NT2/D1 (cell line): Measurements from ENCODE around the gene CNDP1.

Source experiments
- SUZ12 ChIP-seq: IDR thresholded peaks from 2 replicates; pipeline ENCODE4 v1.6.1; 2011; ENCODE audit not compliant: insufficient read length, insufficient read depth; ENCODE audit errors: extremely low read depth
- YY1 ChIP-seq: IDR thresholded peaks from 2 replicates; pipeline ENCODE4 v1.6.1; 2011; ENCODE audit not compliant: insufficient read length, insufficient read depth
- ZNF274 ChIP-seq: IDR thresholded peaks from 2 replicates; pipeline ENCODE4 v1.6.1; 2011; ENCODE audit warnings: mild to moderate bottlenecking, low read depth, low read length

DNA sequence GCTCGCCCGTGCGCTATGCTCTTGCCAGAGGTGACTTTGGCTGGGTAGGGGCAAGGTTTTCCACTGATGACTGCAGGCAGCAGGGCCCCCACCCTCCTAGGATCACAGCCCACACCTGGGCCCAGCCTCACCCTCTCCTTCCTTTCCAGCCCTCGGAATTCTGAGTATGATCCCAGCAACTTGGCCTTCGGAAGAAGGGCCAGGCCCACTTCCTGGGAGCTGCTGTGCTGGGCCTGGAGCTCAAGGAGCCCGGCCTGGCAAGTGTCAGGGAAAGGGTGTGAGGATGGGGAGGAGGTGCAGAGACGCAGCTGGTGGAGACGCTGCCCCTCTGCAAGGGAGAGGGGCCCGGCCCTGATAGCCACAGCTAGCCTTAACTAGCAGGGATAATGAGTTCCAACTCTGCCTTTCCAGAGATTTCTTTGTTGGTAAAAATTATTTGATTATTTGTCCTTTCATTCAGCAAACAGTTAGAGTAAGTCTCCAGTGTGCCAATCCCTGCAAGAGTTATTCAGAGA, 1.7 kb upstream of the CNDP1 start:
- no peak for TF ChIP-seq YY1
- no peak for TF ChIP-seq ZNF274
- TF ChIP-seq SUZ12: no peak
